PFSK-1 (cell line): Measurements from ENCODE around the gene PRDX3. TPM values are rescaled to one million over a fixed set of nuclear protein-coding genes. Genes with fewer than 3 reads are reported as not detected.

Experiments used
- FOXP2 ChIP-seq: optimal IDR thresholded peaks from 2 replicates; pipeline ENCODE3; 2011; ENCODE audit warnings: borderline replicate concordance, control low read depth, inconsistent platforms; ENCODE audit not compliant: insufficient read depth; ENCODE audit errors: extremely low read length, extremely low read depth
- POLR2AphosphoS5 ChIP-seq: IDR thresholded peaks from 2 replicates; pipeline ENCODE4 v1.6.1; 2012; ENCODE audit warnings: low read depth, mild to moderate bottlenecking, control low read depth, low read length, moderate library complexity
- REST ChIP-seq, 2 experiments: IDR thresholded peaks; 2 replicates each; pipeline versions ENCODE4 v1.6.1 to v1.8.0; 2011 to 2012; ENCODE audit warnings: low read depth in 2 of 2, low read length in 2 of 2, control low read depth in 1 of 2, inconsistent platforms in 1 of 2, mild to moderate bottlenecking in 1 of 2, moderate library complexity in 1 of 2; ENCODE audit not compliant: insufficient read depth in 1 of 2
- SIN3A ChIP-seq: IDR thresholded peaks from 2 replicates; pipeline ENCODE4 v1.6.1; 2012; ENCODE audit warnings: mild to moderate bottlenecking, low read length, moderate library complexity, borderline replicate concordance; ENCODE audit not compliant: insufficient read depth
- TAF1 ChIP-seq: IDR thresholded peaks from 2 replicates; pipeline ENCODE4 v1.6.1; 2012; ENCODE audit warnings: low read length, control low read depth, borderline replicate concordance; ENCODE audit not compliant: insufficient read depth
- polyA plus RNA-seq: library from polyadenylated mRNA; unstranded; fragments of >200 nt; gene quantifications from one replicate; pipeline ENCODE4 v1.2.1, GENCODE V29; 2012; ENCODE audit warnings: low read depth, missing spikeins; ENCODE audit not compliant: insufficient read length

Gene PRDX3
- polyA plus RNA-seq = 77.7 TPM

DNA sequence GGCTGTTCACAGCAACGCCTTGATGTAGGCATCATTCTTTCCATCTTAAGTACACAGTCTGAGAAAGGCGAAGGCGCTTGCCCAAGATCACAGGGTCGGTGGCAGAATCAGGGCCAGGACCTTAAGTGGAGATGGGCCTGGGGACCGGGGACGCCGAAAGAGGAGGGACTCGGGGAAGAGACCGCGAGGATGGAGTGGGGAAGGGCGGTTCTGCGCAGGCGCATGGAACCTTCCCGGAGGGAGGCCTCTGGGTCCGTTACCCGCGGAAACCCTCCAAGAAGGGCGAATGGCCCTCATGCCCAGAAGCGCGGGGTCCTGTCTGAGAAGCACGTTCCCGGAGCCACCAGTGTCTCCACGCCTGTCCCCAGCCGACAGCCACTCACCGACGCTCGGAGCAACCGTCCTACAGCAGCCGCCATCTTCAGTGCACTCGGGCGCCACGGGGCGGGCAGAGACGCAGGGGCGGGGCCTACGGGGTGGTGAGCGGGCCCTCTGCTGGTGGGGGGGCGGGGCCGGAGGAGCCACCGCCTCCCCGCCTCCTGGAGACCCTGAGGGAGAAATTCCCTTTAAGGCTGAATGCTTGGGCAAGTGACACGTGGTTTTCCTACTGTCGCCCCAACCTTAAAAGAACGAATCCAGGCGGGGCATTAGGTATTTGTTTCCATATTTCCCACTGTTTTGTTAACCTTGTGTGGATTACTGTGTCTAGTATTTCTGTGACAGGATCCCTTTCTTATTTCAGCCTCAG, at the start of gene PRDX3:
TSS of gene PRDX3 (minus strand) at position 441 of the 748 bp plus-strand sequence. CDS start at position 419, 22 bp downstream.
- TF ChIP-seq TAF1 = peak; percentile 90
- TF ChIP-seq POLR2AphosphoS5 = peak; percentile 98
- TF ChIP-seq SIN3A = peak; percentile 30; the same call in 1 of the 2 replicates
- TF ChIP-seq REST (IDR thresholded peaks at IDR 0.05; ENCODE audit: insufficient read depth in 1 of 2, low read depth in 2 of 2, low read length in 2 of 2) = 0 out of 4 replicates have a peak, but pooled peaks of 1 of the 2 experiments have one; percentile 49
- TF ChIP-seq FOXP2 = no peak

- no peak for TF ChIP-seq TAF1
- TF ChIP-seq POLR2AphosphoS5 = no peak
- TF ChIP-seq FOXP2 = no peak
- no peak for TF ChIP-seq SIN3A
- TF ChIP-seq REST (IDR thresholded peaks at IDR 0.05; ENCODE audit: insufficient read depth in 1 of 2, low read depth in 2 of 2, low read length in 2 of 2) = no peak
Observed at GRCh38 chr10:119227825-119228224, 49.2 kb upstream of the PRDX3 start.

- no peak for TF ChIP-seq REST (IDR thresholded peaks at IDR 0.05; ENCODE audit: insufficient read depth in 1 of 2, low read depth in 2 of 2, low read length in 2 of 2)
Observed at GRCh38 chr10:119225083-119225658, 46.6 kb upstream of the PRDX3 start.

GRCh38 chr10:119222966-119223386, 44.4 kb upstream of the PRDX3 start:
- TF ChIP-seq POLR2AphosphoS5 (no peak), REST (IDR thresholded peaks at IDR 0.05; ENCODE audit: insufficient read depth in 1 of 2, low read depth in 2 of 2, low read length in 2 of 2) (no peak), FOXP2 (no peak), SIN3A (no peak), TAF1 (no peak)
